IPS-15b (cell line): Measurements from ENCODE around the gene INSM2.
A peak's percentile ranks its signal among the peaks of the same experiment; 100 is the strongest.

Experiments used
- H3K27me3 ChIP-seq: one replicate; pipeline ENCODE4 v1.6.1; 2013; ENCODE audit warnings: low read length; ENCODE audit not compliant: control insufficient read depth, insufficient read depth
- H3K36me3 ChIP-seq: one replicate; pipeline ENCODE4 v1.6.1; 2013; ENCODE audit warnings: low read length; ENCODE audit not compliant: control insufficient read depth, insufficient read depth
- H3K4me1 ChIP-seq: one replicate; pipeline ENCODE4 v1.6.1; 2013; ENCODE audit warnings: mild to moderate bottlenecking, low read length; ENCODE audit not compliant: control insufficient read depth, insufficient read depth
- H3K4me3 ChIP-seq: one replicate; pipeline ENCODE4 v1.5.1; 2013; ENCODE audit warnings: low read depth, low read length
- H3K9ac ChIP-seq: one replicate; pipeline ENCODE4 v1.6.1; 2013; ENCODE audit warnings: low read depth, mild to moderate bottlenecking, low read length
- H3K9me3 ChIP-seq: one replicate; pipeline ENCODE4 v1.6.1; 2013; ENCODE audit warnings: mild to moderate bottlenecking, low read length; ENCODE audit not compliant: control insufficient read depth, insufficient read depth

The INSM2 gene, protein sequence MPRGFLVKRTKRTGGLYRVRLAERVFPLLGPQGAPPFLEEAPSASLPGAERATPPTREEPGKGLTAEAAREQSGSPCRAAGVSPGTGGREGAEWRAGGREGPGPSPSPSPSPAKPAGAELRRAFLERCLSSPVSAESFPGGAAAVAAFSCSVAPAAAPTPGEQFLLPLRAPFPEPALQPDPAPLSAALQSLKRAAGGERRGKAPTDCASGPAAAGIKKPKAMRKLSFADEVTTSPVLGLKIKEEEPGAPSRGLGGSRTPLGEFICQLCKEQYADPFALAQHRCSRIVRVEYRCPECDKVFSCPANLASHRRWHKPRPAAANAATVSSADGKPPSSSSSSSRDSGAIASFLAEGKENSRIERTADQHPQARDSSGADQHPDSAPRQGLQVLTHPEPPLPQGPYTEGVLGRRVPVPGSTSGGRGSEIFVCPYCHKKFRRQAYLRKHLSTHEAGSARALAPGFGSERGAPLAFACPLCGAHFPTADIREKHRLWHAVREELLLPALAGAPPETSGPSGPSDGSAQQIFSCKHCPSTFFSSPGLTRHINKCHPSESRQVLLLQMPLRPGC

DNA sequence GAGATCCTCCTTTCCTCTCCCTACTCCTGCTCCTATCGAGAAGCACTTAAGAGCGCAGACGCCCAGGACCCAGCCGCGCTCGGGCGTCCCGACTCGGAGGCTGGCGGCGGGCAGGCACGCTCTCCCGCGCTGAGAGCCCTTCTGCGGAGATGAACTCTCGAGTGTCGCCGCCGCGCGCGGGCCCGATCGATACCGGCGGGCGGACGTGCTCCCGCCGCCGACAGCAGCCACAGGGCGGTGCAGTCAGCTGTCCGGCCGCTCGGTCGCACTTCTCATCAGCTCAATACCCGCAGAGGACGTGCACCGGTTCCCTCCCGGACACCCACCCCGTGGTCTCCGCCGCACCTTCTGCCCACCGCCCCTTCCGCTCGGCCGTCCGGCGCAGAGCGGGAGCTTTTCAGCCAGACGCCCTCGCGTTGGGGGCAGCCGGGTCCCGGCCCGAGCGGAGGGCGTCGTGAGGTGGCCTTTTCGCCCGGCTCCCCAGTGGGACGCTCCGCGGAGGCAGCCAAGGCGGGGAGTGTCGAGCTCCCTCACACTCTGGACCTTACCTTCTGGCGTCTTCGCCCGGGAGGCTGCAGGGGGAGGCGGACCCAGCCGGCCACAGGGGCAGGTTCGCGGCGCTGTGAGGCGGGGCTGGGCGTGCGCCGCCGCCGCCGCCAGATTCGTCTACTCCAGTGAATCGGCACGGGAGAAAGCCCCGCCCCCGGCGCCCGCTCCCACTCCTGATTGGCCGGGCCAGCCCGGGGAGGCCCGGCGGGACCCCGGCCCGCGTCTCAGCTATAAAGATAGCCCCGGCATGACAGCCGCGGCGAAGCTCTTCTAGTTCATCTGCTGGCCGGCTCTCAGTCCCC is at the start of gene INSM2:
Gene INSM2, plus strand, starts transcription at position 808 of the 851 bp plus-strand sequence. CDS start 89 bp downstream, outside the sequence.
- Histone ChIP-seq H3K36me3 (no peaks in the 10 kb centered on the region), H3K27me3 (peaks cover 83% of the 10 kb centered on the region), H3K4me1 (peaks cover 2% of the 10 kb centered on the region), H3K9ac (no peak within 1 kb of the TSS), H3K9me3 (no peaks in the 10 kb centered on the region), H3K4me3 (peak within 1 kb of the TSS; percentile 71)

DNA sequence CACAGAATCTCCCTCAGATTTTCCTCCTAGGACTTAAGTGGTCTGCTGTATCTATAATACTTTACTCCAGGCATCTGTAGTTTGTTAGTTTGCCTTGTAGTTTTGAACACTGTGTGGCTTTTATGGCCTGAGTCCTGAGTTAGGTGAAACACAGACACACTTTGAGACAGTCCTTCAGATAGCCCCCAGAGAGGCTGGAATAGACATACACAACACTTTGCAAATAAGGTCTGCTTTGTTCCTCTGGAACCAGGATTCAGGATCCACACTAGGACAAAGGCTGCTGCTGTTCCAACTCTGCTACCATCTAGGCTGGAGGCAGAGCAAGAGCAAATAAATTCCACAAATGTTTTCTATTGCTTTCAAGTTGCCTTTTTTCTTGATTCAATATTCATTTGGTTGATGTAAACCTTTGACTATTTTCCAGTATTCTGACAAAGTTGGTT is 41.4 kb upstream of the INSM2 start:
- Histone ChIP-seq H3K9ac (no peak overlapping the region), H3K27me3 (no peaks in the 10 kb centered on the region), H3K4me1 (no peaks in the 10 kb centered on the region), H3K4me3 (no peak overlapping the region), H3K36me3 (no peaks in the 10 kb centered on the region), H3K9me3 (no peaks in the 10 kb centered on the region)

DNA sequence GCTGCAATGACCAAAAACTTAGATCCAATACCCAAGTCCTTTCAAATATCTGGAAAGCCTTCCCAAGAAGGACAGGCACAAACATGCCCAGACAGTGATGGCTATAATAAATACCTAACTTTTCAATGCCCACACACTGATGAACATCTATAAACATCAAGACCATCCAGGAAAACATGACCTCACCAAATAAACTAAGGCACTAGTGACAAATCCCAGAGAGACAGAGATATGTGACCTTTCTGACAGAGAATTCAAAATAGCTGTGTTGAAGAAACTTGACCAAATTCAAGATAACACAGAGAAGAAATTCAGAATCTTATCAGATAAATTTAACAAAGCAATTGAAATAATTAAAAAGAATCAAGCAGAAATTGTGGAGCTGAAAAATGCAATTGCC is 38.7 kb upstream of the INSM2 start:
- no peak overlapping the region for H3K9ac ChIP-seq
- no peaks in the 10 kb centered on the region for H3K9me3 ChIP-seq
- no peaks in the 10 kb centered on the region for H3K27me3 ChIP-seq
- H3K36me3 ChIP-seq = no peaks in the 10 kb centered on the region
- H3K4me1 ChIP-seq = no peaks in the 10 kb centered on the region
- no peak overlapping the region for H3K4me3 ChIP-seq

DNA sequence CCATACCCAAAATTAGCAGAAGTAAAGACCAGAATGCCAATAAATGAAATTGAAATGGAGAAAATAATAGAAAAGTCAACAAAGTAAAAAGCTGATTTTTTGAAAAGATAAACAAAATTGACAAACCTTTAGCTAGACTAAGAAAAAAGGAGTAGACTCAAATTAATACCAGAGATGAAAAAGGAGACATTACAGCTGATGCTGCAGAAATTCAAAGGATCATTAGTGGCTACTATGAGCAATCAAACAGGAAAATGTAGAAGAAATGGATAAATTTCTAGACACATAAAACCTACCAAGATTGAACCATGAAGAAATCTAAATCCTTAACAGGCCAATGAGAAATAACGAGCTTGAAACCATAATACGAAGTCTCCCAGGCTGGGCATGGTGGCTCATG is 34.8 kb upstream of the INSM2 start:
- no peaks in the 10 kb centered on the region for H3K4me1 ChIP-seq
- H3K4me3 ChIP-seq = no peak overlapping the region
- no peaks in the 10 kb centered on the region for H3K36me3 ChIP-seq
- H3K27me3 ChIP-seq = no peaks in the 10 kb centered on the region
- H3K9me3 ChIP-seq = no peaks in the 10 kb centered on the region
- no peak overlapping the region for H3K9ac ChIP-seq

DNA sequence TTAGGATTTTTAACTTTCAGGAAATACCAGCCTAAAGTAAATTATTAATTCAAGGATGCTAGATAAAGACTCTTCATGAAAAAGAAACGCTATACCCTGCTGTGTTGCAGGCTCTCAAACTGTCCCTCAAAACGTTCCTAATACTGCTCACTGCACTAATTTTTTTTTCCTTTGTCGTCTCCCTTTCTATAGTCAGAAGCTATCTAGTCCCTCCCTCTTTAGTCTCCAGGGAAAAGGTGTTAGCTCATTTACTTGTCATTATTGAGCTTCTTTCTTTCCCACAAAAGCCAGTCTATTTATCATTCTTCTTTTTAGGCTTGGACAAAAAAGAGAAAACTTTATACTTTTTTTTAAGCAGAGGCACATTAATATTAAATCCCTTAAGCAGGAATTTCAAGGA is 30.3 kb upstream of the INSM2 start:
- H3K27me3 ChIP-seq = no peaks in the 10 kb centered on the region
- no peak overlapping the region for H3K4me3 ChIP-seq
- no peaks in the 10 kb centered on the region for H3K4me1 ChIP-seq
- no peaks in the 10 kb centered on the region for H3K9me3 ChIP-seq
- H3K36me3 ChIP-seq = no peaks in the 10 kb centered on the region
- H3K9ac ChIP-seq = no peak overlapping the region

DNA sequence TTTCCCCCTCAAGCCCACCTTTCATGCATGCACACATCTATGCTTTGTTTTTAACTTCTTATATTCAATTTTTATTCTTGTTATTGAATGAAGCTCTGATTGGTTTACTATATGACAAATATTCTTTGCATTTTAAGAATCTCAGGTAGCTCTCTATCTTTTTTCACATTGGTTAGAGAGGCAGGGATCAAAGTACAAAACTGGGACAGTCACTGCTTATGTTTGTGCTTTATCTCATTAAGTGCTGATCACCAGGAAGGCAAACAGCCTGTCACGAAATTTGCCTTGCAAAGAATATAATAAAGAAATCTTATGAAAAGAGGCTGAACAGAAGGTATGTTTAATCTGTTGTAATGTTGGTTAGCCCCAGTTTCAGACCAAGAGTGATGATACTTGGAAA is 29.7 kb upstream of the INSM2 start:
- H3K9ac ChIP-seq = no peak overlapping the region
- no peak overlapping the region for H3K4me3 ChIP-seq
- H3K9me3 ChIP-seq = no peaks in the 10 kb centered on the region
- no peaks in the 10 kb centered on the region for H3K27me3 ChIP-seq
- no peaks in the 10 kb centered on the region for H3K4me1 ChIP-seq
- H3K36me3 ChIP-seq = no peaks in the 10 kb centered on the region

DNA sequence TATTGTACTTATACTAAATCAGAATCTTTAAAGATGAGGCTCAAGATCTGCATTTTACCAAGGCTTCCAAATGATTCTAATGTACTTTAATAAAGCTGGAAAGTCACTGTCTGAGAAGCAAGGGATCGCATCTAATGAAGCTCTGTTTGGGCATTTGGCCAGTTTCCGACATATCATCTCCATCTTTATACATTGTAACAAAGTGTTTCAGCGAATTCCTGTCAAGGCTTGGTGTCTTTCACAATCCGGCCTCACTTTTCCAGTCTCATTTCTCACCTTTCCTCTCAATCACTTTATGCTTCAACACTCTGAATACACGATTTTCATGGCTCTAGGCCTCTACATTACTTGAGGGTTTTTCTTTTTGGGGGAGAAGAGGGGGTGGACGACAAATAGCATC is 27.5 kb upstream of the INSM2 start:
- H3K4me3 ChIP-seq = no peak overlapping the region
- H3K4me1 ChIP-seq = no peaks in the 10 kb centered on the region
- no peaks in the 10 kb centered on the region for H3K9me3 ChIP-seq
- no peaks in the 10 kb centered on the region for H3K36me3 ChIP-seq
- no peaks in the 10 kb centered on the region for H3K27me3 ChIP-seq
- no peak overlapping the region for H3K9ac ChIP-seq

DNA sequence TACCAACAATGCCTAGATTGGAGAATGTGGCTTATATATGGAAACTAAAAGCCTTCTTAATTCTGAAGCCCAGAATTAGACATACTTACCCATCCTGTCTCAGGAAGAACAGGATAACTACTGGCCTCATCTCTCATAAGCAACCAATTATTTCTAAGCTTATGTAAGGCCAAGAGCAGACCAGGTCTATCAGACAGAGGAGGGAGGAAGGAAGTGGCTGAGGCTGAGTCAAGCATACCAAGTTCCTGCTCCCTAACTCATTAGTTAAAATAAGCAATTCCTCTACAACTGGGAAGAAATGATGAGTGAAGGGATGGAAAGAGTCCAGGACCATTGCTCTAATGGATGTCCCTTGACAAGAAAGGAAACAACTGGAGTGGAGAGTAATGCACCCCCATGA is 27.0 kb upstream of the INSM2 start:
- no peaks in the 10 kb centered on the region for H3K9me3 ChIP-seq
- H3K4me3 ChIP-seq = no peak overlapping the region
- H3K36me3 ChIP-seq = no peaks in the 10 kb centered on the region
- no peak overlapping the region for H3K9ac ChIP-seq
- H3K27me3 ChIP-seq = no peaks in the 10 kb centered on the region
- no peaks in the 10 kb centered on the region for H3K4me1 ChIP-seq

DNA sequence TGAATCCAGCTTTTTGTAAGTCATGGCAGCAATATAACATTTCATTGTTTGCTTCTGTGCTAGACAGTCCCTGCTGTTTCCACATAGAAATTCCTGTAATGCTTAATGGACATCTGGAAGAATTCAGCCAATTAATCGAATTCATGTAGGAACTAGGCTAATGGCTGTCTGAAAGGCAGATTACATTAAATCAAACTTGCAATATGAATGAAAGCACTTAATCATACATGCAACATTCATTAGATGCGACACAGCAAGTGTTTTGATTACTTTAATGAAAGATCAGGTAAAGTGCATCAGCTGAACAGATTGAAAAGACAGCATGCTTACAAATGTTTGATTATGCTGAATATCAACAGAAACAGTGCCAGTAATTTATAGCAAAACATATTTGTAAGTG is 24.1 kb upstream of the INSM2 start:
- Histone ChIP-seq H3K27me3 (no peaks in the 10 kb centered on the region), H3K9ac (no peak overlapping the region), H3K9me3 (no peaks in the 10 kb centered on the region), H3K4me1 (no peaks in the 10 kb centered on the region), H3K36me3 (no peaks in the 10 kb centered on the region), H3K4me3 (no peak overlapping the region)

DNA sequence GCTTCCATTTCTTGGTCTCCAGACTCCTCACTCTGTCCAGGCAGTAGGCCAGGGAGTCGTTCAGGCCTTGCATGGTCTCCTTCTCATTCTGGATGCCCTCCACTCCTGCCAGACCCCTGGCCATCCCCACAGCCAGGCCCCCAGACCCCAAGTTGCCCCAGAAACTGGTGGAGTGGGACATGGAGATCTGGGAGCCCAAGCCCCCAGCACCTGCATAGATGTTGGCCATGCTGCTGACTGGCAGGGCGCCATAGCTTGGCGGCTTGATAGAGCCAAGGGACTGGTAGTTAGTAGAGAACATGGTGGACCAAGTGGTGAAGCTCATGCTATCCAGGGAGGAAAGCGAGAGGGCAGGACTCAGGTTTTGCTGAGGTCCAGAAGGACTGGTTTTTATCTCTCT is 21.2 kb upstream of the INSM2 start:
- H3K36me3 ChIP-seq = no peaks in the 10 kb centered on the region
- H3K27me3 ChIP-seq = no peaks in the 10 kb centered on the region
- H3K9ac ChIP-seq = no peak overlapping the region
- H3K9me3 ChIP-seq = no peaks in the 10 kb centered on the region
- no peak overlapping the region for H3K4me3 ChIP-seq
- no peaks in the 10 kb centered on the region for H3K4me1 ChIP-seq

DNA sequence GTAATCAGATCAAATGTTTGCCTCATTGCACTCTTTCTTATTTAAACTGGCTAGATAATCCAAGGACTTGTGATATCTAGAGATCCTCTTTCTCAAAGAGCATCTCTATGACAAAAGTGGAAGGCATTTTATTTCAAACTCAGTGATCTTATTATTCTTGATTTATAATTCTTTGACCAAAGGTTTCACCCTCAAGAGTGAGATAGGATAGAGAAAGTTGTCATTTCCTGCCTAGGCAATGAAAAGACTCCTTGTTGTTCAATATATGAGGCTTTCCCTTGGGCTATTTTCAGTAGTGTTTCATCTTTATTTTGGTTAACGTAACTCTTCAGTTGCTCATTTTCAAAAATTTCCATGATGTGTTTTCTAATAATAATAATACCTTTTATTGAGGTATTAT is 18.0 kb upstream of the INSM2 start:
- Histone ChIP-seq H3K4me3 (no peak overlapping the region), H3K27me3 (no peaks in the 10 kb centered on the region), H3K36me3 (no peaks in the 10 kb centered on the region), H3K4me1 (no peaks in the 10 kb centered on the region), H3K9me3 (no peaks in the 10 kb centered on the region), H3K9ac (no peak overlapping the region)
